Adrenal gland (tissue), 19 donors: ENCODE results near the gene SYNPO. TPM values are rescaled to one million over a fixed set of nuclear protein-coding genes. Genes with fewer than 3 reads are reported as not detected.
A peak's percentile ranks its signal among the peaks of the same experiment; 100 is the strongest.

Experiments used
- DNase-seq, 7 donors: peaks; one replicate each; pipeline ENCODE4 v3.0.0-alpha.2; 2019 to 2020
- H3K27ac ChIP-seq, 5 donors: fragments of 200-600 bp; sonication (generic) in 4 of 5; 1 replicate in 3 of 5; 2 replicates in 2 of 5; pipeline versions ENCODE4 v1.5.1 to v1.8.0; 2016 to 2020; ENCODE audit warnings: mild to moderate bottlenecking in 1 of 5
- H3K27me3 ChIP-seq: fragments of 200-600 bp; 2 replicates; pipeline ENCODE4 v1.8.0; 2021
- H3K36me3 ChIP-seq, 2 donors: fragments of 200-600 bp; replicated peaks in 1 of 2; 1 replicate in 1 of 2; 2 replicates in 1 of 2; pipeline versions ENCODE4 v1.5.1 to v1.8.0; 2018 to 2022
- H3K4me1 ChIP-seq, 2 donors: fragments of 200-600 bp; replicated peaks in 1 of 2; 1 replicate in 1 of 2; 2 replicates in 1 of 2; pipeline versions ENCODE4 v1.5.1 to v1.8.0; 2018 to 2021
- H3K4me3 ChIP-seq, 4 donors: fragments of 200-600 bp; sonication (generic) in 3 of 4; one replicate each; pipeline ENCODE4 v1.5.1; 2016 to 2018
- H3K9me3 ChIP-seq, 3 donors: fragments of 200-600 bp; sonication (generic) in 1 of 3; replicated peaks in 1 of 3; 1 replicate in 2 of 3; 2 replicates in 1 of 3; pipeline versions ENCODE4 v1.5.1 to v1.8.0; 2016 to 2021
- POLR2A ChIP-seq, 2 donors: fragments of 450-650 bp; IDR thresholded peaks; one replicate each; pipeline ENCODE4 v1.6.1; 2017; ENCODE audit warnings: antibody characterized with exemption in 2 of 2, mild to moderate bottlenecking in 2 of 2, moderate library complexity in 1 of 2
- WGBS, 4 donors: extraction: QIAGEN DNeasy Blood & Tissue Kit in 2 of 4; methylation state at CpG; one replicate each; pipeline versions ENCODE4 v1.1.5 to v1.1.7; 2013 to 2017; 5-methylcytosine and 5-hydroxymethylcytosine counted together
- intact Hi-C, 2 donors: fragments of 100-400 bp; cut with DNase I; formaldehyde crosslinking; loops; one replicate each; pipeline versions ENCODE4 v1.14.1 to v1.15.0; 2022 to 2023
- long read RNA-seq, 10 donors: library from polyadenylated mRNA in 3 of 10; unstranded in 2 of 10; stranded (forward) in 1 of 10; transcript quantifications; one replicate each; pipeline ENCODE4 v2.0.0 and lab custom pipeline, GENCODE V29; 2021 to 2026
- polyA plus RNA-seq, 3 donors: library from polyadenylated mRNA; stranded (reverse); fragments of 200-250 nt in 2 of 3; fragments of 350-450 nt in 1 of 3; fragmentation: Illumina TruSeq in 1 of 3; extraction: RNeasy Lipid Tissue Mini Kit (QIAGEN cat#74804) in 1 of 3; gene quantifications; one replicate each; pipeline ENCODE4 v1.2.3, GENCODE V29; 2013 to 2014
- total RNA-seq, 9 donors: library from RNA; depleted of rRNA in 4 of 9; stranded (reverse); fragments of >200 nt in 4 of 9; fragments of 120-200 nt in 1 of 9; fragmentation: NEBNext Ultra II Directional in 1 of 9; extraction: Animal tissue kit (Norgen Biotek cat#: 25700) in 1 of 9; gene quantifications; one replicate each; pipeline versions ENCODE4 v1.1.0 to v1.2.4, GENCODE V29; 2013 to 2023
- TF ChIP-seq, protein P1 (sequence below), 6 experiments: fragments of 450-650 bp in 4 of 6; fragments of 200-600 bp in 2 of 6; sonication (generic) in 1 of 6; IDR thresholded peaks; 1 replicate in 5 of 6; 2 replicates in 1 of 6; pipeline versions ENCODE4 v1.5.1 to v1.8.0; 2016 to 2021; ENCODE audit warnings: antibody characterized with exemption in 6 of 6, mild to moderate bottlenecking in 2 of 6, moderate library complexity in 1 of 6
- donor health status: healthy with polysubstance abuse.
- donor health status: Bipolar disorder and iron deficiency.
- donor health status: DM: yes; HTN: yes; CAD: no.
- donor health status: DM: no; HTN: no; CAD: no.
- donor health status: DM: no; HTN: no; CAD: no.
- donor health status: DM: yes; HTN: yes; CAD: no.

Gene SYNPO, protein sequence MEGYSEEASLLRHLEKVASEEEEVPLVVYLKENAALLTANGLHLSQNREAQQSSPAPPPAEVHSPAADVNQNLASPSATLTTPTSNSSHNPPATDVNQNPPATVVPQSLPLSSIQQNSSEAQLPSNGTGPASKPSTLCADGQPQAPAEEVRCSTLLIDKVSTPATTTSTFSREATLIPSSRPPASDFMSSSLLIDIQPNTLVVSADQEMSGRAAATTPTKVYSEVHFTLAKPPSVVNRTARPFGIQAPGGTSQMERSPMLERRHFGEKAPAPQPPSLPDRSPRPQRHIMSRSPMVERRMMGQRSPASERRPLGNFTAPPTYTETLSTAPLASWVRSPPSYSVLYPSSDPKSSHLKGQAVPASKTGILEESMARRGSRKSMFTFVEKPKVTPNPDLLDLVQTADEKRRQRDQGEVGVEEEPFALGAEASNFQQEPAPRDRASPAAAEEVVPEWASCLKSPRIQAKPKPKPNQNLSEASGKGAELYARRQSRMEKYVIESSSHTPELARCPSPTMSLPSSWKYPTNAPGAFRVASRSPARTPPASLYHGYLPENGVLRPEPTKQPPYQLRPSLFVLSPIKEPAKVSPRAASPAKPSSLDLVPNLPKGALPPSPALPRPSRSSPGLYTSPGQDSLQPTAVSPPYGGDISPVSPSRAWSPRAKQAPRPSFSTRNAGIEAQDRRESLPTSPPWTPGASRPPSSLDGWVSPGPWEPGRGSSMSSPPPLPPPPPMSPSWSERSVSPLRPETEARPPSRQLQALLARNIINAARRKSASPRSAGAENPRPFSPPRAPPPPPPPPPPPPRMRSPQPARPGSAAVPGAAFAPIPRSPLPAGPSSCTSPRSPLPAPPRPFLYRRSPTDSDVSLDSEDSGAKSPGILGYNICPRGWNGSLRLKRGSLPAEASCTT
- total RNA-seq: 100 to 1,000 TPM in 5 of 9 donors, 10 to 100 TPM in 3, 1 to 10 TPM in 1; 10.0 to 293 (median 100) TPM
- polyA plus RNA-seq: 100 to 1,000 TPM in 2 of 3 donors, 10 to 100 TPM in 1; 59.4 to 254 (median 108) TPM
- long read RNA-seq, donor 1, full-length matches to known transcripts: 36 of 64 reads
- long read RNA-seq, donor 1, partial matches to known transcripts: 18 of 64 reads
- long read RNA-seq, donor 1, other reads (novel, unspliced or antisense): 10 of 64 reads
- long read RNA-seq, donor 2, full-length matches to known transcripts: 33 of 82 reads
- long read RNA-seq, donor 2, partial matches to known transcripts: 28 of 82 reads
- long read RNA-seq, donor 2, other reads (novel, unspliced or antisense): 21 of 82 reads
- long read RNA-seq, donor 3, full-length matches to known transcripts: 18 of 29 reads
- long read RNA-seq, donor 3, partial matches to known transcripts: 6 of 29 reads
- long read RNA-seq, donor 3, other reads (novel, unspliced or antisense): 5 of 29 reads
- long read RNA-seq, donor 4, full-length matches to known transcripts: 1 of 22 reads
- long read RNA-seq, donor 4, partial matches to known transcripts: 18 of 22 reads
- long read RNA-seq, donor 4, other reads (novel, unspliced or antisense): 3 of 22 reads
- long read RNA-seq, donor 5, full-length matches to known transcripts: 2 of 82 reads
- long read RNA-seq, donor 5, partial matches to known transcripts: 67 of 82 reads
- long read RNA-seq, donor 5, other reads (novel, unspliced or antisense): 13 of 82 reads
- long read RNA-seq, donor 6, full-length matches to known transcripts: 2 of 32 reads
- long read RNA-seq, donor 6, partial matches to known transcripts: 28 of 32 reads
- long read RNA-seq, donor 6, other reads (novel, unspliced or antisense): 2 of 32 reads
- long read RNA-seq, donor 7, full-length matches to known transcripts: 13 of 31 reads
- long read RNA-seq, donor 7, partial matches to known transcripts: 18 of 31 reads
- long read RNA-seq, donor 7, other reads (novel, unspliced or antisense): 0 of 31 reads
- long read RNA-seq, donor 8, full-length matches to known transcripts: 27 of 42 reads
- long read RNA-seq, donor 8, partial matches to known transcripts: 5 of 42 reads
- long read RNA-seq, donor 8, other reads (novel, unspliced or antisense): 10 of 42 reads
- long read RNA-seq, donor 9, full-length matches to known transcripts: 14 of 39 reads
- long read RNA-seq, donor 9, partial matches to known transcripts: 14 of 39 reads
- long read RNA-seq, donor 9, other reads (novel, unspliced or antisense): 11 of 39 reads
- long read RNA-seq, donor 10, full-length matches to known transcripts: 32 of 44 reads
- long read RNA-seq, donor 10, partial matches to known transcripts: 12 of 44 reads
- long read RNA-seq, donor 10, other reads (novel, unspliced or antisense): 0 of 44 reads

DNA sequence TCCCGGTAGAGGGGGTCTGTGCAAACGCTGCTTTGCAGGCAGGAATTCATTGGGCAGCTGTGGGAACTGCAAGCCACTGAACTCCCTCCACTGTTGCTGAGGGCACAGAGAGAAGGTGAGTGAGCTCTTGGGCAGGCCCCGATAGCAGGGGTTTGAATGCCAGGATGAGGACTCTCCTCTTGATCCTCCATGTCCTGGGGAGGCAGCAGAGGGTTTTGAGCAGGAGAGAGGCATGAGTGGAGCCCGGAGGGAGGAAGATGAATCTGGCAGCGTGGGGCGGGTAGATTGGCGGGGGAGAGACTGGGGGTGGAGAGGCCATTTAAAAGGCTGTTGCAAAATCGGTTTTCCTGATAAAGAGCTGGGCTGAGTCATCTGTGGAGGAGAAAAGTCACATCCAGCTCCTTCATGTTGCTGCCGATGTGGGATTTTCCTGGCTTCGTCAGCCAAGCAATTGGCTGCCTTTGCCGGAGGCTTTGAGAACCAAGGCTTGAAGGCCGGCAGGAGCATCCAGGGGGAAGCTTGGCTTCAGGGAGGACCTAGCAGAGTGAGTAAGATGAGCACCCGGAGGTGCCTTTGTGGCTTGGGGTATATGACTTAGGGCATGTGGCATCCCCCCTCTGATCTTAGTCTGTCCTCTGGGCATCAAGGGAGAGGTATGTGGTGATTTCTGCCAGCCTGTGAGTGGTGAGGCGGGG is at the start of gene SYNPO:
SYNPO (plus strand) TSS at position 350 of the 695 bp plus-strand sequence. CDS start 7,616 bp downstream, outside the sequence.
- no peaks in the 10 kb centered on the region for H3K36me3 ChIP-seq
- peak within 1 kb of the TSS; percentile 80 to 99 (median 96) for H3K27ac ChIP-seq
- TF ChIP-seq POLR2A (IDR thresholded peaks at IDR 0.05): peak; percentile 24 to 84
- TF ChIP-seq, protein P1, sequence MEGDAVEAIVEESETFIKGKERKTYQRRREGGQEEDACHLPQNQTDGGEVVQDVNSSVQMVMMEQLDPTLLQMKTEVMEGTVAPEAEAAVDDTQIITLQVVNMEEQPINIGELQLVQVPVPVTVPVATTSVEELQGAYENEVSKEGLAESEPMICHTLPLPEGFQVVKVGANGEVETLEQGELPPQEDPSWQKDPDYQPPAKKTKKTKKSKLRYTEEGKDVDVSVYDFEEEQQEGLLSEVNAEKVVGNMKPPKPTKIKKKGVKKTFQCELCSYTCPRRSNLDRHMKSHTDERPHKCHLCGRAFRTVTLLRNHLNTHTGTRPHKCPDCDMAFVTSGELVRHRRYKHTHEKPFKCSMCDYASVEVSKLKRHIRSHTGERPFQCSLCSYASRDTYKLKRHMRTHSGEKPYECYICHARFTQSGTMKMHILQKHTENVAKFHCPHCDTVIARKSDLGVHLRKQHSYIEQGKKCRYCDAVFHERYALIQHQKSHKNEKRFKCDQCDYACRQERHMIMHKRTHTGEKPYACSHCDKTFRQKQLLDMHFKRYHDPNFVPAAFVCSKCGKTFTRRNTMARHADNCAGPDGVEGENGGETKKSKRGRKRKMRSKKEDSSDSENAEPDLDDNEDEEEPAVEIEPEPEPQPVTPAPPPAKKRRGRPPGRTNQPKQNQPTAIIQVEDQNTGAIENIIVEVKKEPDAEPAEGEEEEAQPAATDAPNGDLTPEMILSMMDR (IDR thresholded peaks at IDR 0.05): peak in 1 of 6 experiments; percentile 11
- H3K9me3 ChIP-seq: no peaks in the 10 kb centered on the region
- DNase-seq: peak; percentile 75 to 92 (median 90)
- H3K4me3 ChIP-seq: peak within 1 kb of the TSS in 3 of 4 donors; percentile 49 to 62 (median 53)
- intact Hi-C loops: no loop called here
- H3K4me1 ChIP-seq: peaks cover 83 to 92% of the 10 kb centered on the region in 2 donors
- WGBS, 4 donors: 7 to 21% (median 14%) methylated on average over 10 to 14 of the region's 14 CpGs
- H3K27me3 ChIP-seq: no peaks in the 10 kb centered on the region

DNA sequence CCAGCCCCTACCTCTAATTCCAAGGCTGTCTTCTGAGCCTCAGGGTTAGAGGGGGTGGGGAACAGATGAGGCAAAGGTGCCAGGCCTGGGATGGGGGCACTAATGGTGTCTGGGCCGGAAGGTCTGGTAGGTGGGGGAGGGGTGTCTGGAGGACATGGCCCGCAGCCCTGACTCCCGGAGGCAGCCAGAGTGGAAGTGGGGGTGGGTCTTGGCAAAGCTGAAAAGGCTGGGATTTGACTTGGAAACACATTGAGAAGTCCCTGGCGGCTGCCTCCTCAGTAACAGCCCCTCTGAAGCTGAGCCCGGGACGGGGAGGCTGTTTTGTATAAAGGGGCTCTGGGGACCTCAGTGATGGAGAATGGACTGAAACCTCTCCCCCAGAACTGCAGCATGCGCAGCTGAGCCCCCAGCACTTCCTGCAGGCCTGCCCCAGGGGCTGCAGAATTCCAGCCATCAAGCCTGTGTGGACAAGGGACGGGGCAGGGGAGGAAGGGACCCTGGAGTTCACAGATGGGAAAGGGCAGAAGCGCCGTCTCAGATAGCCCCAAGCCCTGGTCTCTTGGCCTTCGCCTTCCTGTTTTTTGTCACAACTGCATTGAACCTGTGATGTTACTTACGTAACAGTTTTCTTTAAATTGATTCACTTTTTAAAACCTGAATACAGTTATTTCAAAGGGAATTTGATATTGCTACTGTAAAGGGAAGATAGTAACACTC is 49.3 kb upstream of the SYNPO start:
- Histone ChIP-seq H3K36me3 (no peaks in the 10 kb centered on the region), H3K27ac (peak overlapping the region in 3 of 5 donors; percentile 8 to 72 (median 50)), H3K9me3 (no peaks in the 10 kb centered on the region), H3K4me3 (no peak overlapping the region), H3K4me1 (peaks cover 0 to 17% of the 10 kb centered on the region in 2 donors), H3K27me3 (no peaks in the 10 kb centered on the region)
- peak in 2 of 7 donors; percentile 42 to 50 for DNase-seq
- intact Hi-C loops: no loop called here
- TF ChIP-seq, protein P1 (IDR thresholded peaks at IDR 0.05): no peak
- no peak for TF ChIP-seq POLR2A (IDR thresholded peaks at IDR 0.05)
- 58 to 70% (median 64%) methylated on average over 9 to 12 of the region's 12 CpGs for WGBS, 4 donors
